KOPT-K1 (cell line): ENCODE measurements around the gene CLMN.
"Not testable (repeated sequence)": the region's sequence is repeated elsewhere in the genome, so short reads cannot be mapped to it uniquely, and the experiment has no call there.

Experiments
- H3K27ac ChIP-seq: fragments of 200-600 bp; sonication (generic); 2 replicates; pipeline ENCODE4 v1.5.1; 2016; ENCODE audit warnings: antibody characterized with exemption, mild to moderate bottlenecking, low read depth, low read length; ENCODE audit not compliant: poor library complexity, severe bottlenecking
- H3K36me3 ChIP-seq: fragments of 200-600 bp; sonication (generic); 2 replicates; pipeline ENCODE4 v1.5.1; 2017; ENCODE audit warnings: antibody characterized with exemption, mild to moderate bottlenecking, low read length, moderate library complexity; ENCODE audit not compliant: insufficient read depth
- H3K9me3 ChIP-seq: fragments of 200-600 bp; sonication (generic); 2 replicates; pipeline ENCODE4 v1.5.1; 2017; ENCODE audit warnings: antibody characterized with exemption, low read length, mild to moderate bottlenecking; ENCODE audit not compliant: insufficient read depth, poor library complexity, severe bottlenecking

Gene CLMN

GRCh38 chr14:95293449-95293848 lies 26.3 kb downstream of the CLMN start:
- no peak overlapping the region for H3K27ac ChIP-seq
- H3K36me3 ChIP-seq, result no peaks in the 10 kb centered on the region
- no peaks in the 10 kb centered on the region for H3K9me3 ChIP-seq

GRCh38 chr14:95292660-95293425 lies 26.9 kb downstream of the CLMN start:
- Histone ChIP-seq H3K9me3 (no peaks in the 10 kb centered on the region), H3K36me3 (no peaks in the 10 kb centered on the region), H3K27ac (no peak overlapping the region)

GRCh38 chr14:95291859-95292542 lies 27.7 kb downstream of the CLMN start:
- Histone ChIP-seq H3K27ac (no peak overlapping the region), H3K36me3 (no peaks in the 10 kb centered on the region), H3K9me3 (no peaks in the 10 kb centered on the region)

GRCh38 chr14:95290871-95291431 lies 28.8 kb downstream of the CLMN start:
- Histone ChIP-seq H3K36me3 (no peaks in the 10 kb centered on the region), H3K27ac (no peak overlapping the region), H3K9me3 (no peaks in the 10 kb centered on the region)

GRCh38 chr14:95290021-95290420 lies 29.7 kb downstream of the CLMN start:
- H3K27ac ChIP-seq, result no peak overlapping the region

GRCh38 chr14:95289323-95290010 lies 30.2 kb downstream of the CLMN start:
- no peak overlapping the region for H3K27ac ChIP-seq
- H3K9me3 ChIP-seq, result no peaks in the 10 kb centered on the region
- H3K36me3 ChIP-seq, result no peaks in the 10 kb centered on the region

More at GRCh38 chr14:95290021-95290420, 29.7 kb downstream of the CLMN start:
- H3K36me3 ChIP-seq, result no peaks in the 10 kb centered on the region
- no peaks in the 10 kb centered on the region for H3K9me3 ChIP-seq

GRCh38 chr14:95288672-95289322 lies 30.9 kb downstream of the CLMN start:
- Histone ChIP-seq H3K36me3 (no peaks in the 10 kb centered on the region), H3K9me3 (no peaks in the 10 kb centered on the region), H3K27ac (no peak overlapping the region)

GRCh38 chr14:95287176-95287754 lies 32.4 kb downstream of the CLMN start:
- Histone ChIP-seq H3K9me3 (no peaks in the 10 kb centered on the region), H3K36me3 (no peaks in the 10 kb centered on the region), H3K27ac (no peak overlapping the region)

- H3K27ac ChIP-seq, result no peak overlapping the region
These were observed 33.1 kb downstream of the CLMN start for GRCh38 chr14:95286645-95287044.

GRCh38 chr14:95285566-95285965 lies 34.1 kb downstream of the CLMN start:
- Histone ChIP-seq H3K36me3 (no peaks in the 10 kb centered on the region), H3K9me3 (no peaks in the 10 kb centered on the region), H3K27ac (no peak overlapping the region)

More at GRCh38 chr14:95286645-95287044, 33.1 kb downstream of the CLMN start:
- no peaks in the 10 kb centered on the region for H3K36me3 ChIP-seq
- no peaks in the 10 kb centered on the region for H3K9me3 ChIP-seq

- not testable (repeated sequence) for H3K9me3 ChIP-seq, H3K36me3 ChIP-seq, H3K27ac ChIP-seq
These were observed 35.9 kb downstream of the CLMN start for GRCh38 chr14:95283802-95284201.

- H3K27ac ChIP-seq, H3K36me3 ChIP-seq, H3K9me3 ChIP-seq: not testable (repeated sequence)
These were observed 36.7 kb downstream of the CLMN start for GRCh38 chr14:95282986-95283380.

- Histone ChIP-seq H3K36me3 (no peaks in the 10 kb centered on the region), H3K27ac (no peak overlapping the region), H3K9me3 (no peaks in the 10 kb centered on the region)
These were observed 37.2 kb downstream of the CLMN start for GRCh38 chr14:95282354-95282985.

GRCh38 chr14:95281560-95282176 lies 38.0 kb downstream of the CLMN start:
- Histone ChIP-seq H3K9me3 (no peaks in the 10 kb centered on the region), H3K27ac (no peak overlapping the region), H3K36me3 (no peaks in the 10 kb centered on the region)
